HuH-7.5 (cell line): ENCODE data around the gene ZFYVE19.

ENCODE experiments used
- DNase-seq: peaks from one replicate; pipeline ENCODE4 v3.0.0; 2011; ENCODE audit warnings: low spot score

The ZFYVE19 gene

GRCh38 chr15:40775740-40776536 lies 31.0 kb upstream of the ZFYVE19 start:
- no peak for DNase-seq

DNA sequence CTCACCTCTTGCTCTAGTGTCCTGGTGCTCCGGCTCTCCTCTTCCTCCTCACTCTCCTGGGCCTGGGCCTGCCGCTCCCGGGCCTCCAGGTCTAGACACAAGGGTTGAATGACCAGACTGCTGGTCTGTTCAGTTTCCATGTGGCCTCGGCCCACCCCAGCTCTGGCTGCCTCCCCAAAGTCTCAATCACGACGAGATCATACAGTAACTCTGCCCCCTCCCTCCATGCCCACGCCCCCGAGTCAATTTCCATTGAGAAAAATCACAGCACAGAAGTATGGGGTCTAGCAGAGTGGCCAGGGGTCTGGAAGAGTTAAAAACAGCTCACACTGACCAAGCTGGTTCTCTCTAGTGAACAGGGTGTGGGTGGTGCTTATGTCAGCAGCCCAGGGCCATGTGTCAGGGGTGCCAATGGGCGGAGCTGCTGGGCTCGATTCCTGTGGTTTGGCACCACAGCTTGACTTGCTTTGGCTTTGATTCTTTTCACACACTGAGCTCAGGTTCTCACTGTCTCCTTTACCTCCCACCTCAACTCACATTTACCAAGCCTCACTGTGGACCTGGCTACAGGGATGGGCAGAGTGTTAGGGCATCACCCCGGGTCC lies 30.2 kb upstream of the ZFYVE19 start:
- no peak for DNase-seq

GRCh38 chr15:40782609-40783227 lies 24.2 kb upstream of the ZFYVE19 start:
- peak; percentile 49 for DNase-seq

DNA sequence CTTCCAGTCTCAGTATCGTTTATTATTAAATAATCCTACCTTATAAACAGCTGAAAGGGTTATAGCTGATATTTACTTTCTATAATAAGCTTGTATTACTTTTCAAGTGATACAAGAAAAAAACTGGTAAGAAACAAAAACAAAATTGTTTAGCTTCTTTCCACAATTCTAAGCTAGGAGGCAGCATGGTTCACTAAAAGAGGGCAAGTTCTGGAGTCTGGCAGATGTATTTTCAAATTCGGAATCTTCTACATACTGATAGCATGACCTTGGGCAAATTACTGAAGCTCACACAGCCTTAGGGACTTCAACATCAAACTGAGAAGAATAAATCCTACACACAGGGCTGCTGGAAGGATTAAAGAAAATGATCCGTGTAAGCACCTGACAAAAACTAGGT lies 21.7 kb upstream of the ZFYVE19 start:
- DNase-seq: no peak

DNA sequence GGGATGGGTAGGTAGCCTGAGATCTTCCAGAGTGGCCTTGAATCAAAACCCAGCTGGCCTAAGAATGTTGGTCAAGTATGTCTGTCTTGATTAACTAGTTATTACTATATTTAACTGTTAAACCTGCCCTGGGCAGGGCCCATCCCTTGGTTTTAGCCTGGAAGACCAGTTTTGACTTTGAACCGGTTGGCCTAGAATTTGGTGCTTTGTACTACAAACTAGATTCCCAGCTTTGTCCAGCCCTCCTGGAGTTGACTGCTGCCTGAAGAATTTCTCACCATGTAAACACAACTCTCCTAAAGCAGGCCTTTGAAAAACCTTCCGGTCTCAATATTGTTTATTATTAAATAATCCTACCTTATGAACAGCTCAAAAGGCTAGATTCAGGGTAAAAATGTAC lies 21.1 kb upstream of the ZFYVE19 start:
- DNase-seq: no peak

DNA sequence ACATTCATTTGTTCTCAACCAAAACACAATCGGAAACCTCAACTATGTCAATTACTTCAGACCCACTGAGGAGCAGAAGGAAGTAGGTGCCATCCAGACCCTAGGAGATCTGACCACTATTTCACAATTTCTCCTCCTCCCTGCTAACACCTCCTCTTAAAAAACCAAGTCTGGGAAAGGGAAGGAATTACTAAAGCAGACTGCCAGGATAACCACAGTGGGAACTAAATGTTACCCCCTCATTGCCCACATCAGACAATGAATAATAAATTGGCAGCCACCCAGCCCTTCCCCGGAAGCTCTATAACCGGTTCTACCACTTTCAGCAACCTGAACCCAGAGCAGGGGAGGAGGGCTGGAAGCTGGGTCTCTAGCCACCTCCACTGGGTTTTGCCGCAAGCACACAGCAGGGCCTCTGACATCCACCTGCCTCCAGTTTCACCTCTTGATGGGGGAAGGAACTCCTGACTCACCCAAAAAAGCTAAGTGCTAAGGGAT lies 19.5 kb upstream of the ZFYVE19 start:
- no peak for DNase-seq

DNA sequence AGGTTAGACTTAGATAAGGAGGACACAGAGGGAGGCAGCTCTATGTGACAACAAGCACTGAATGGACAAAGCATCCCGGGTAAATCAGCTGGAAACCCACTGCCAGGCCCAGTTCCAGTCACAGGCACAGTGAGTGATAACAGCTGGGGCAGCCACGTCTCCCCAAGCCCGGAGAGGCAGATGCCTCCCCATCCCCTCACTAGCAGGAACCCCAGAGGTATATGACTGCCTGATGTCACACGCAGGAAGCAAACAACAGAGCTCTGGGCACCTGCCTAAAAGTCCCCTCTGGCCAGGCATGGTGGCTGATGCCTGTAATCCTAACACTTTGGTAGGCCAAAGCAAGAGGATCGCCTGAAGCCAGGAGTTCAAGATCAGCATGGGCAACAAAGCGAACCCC lies 18.9 kb upstream of the ZFYVE19 start:
- DNase-seq: no peak

DNA sequence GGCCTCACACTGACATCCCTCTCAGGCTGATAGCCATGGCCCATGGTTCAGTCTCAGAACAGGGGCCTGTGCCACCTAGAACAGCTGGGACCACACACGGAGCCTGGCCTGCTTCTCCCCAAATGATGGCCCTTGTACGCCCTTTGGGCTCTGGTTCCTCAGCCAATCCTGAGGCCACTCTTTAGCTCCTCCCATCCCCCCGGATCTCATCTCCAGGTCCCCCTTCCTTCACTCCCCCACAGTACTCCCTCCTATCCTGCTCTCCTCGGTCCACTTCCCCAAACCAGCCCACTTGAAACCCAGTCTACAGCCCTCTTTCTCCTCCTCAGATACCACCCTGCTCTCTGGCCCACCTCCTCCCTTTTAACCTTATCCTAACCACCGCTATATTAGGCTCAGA lies 17.8 kb upstream of the ZFYVE19 start:
- no peak for DNase-seq

DNA sequence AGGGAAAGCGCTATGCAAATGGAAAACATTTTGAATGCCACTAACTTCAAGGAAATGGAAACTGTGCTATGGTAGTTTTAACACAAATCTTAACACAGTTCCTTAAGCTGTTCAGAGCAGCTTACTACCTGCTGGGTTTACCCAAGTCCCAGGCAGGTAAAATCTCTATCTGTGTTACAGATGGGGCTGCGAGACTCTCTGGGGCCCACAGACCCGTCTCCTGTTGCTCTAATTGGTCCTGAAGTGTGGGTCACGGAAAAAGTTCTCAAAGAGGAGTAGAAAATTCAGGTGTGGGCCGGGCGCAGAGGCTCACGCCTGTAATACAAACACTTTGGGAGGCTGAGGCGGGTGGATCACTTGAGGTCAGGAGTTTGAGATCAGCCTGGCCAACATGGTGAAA lies 16.9 kb upstream of the ZFYVE19 start:
- DNase-seq: no peak

- DNase-seq: no peak
Measured at GRCh38 chr15:40790718-40791117, 16.2 kb upstream of the ZFYVE19 start.

DNA sequence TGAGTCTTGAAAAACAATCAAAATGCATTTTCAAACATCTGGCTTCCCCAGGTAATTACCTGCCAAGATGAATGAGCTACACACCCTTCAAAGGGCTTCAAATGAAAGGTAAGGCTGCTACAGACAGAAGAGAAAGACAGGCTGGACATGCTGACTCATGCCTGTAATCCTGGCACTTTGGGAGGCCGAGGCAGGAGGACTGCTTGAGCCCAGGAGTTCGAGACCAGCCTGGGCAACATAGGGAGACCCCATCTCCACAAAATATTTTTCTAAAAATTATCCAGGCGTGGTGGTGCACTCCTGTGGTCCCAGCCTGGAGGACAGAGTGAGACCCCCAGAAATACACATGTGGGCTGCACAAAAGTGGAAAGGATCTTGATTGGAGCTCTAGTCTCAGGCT lies 14.5 kb upstream of the ZFYVE19 start:
- DNase-seq: no peak

- no peak for DNase-seq
Measured at GRCh38 chr15:40793216-40793989, 13.5 kb upstream of the ZFYVE19 start.

- DNase-seq: no peak
Measured at GRCh38 chr15:40796041-40796440, 10.8 kb upstream of the ZFYVE19 start.

- no peak for DNase-seq
Measured at GRCh38 chr15:40796512-40796911, 10.4 kb upstream of the ZFYVE19 start.

DNA sequence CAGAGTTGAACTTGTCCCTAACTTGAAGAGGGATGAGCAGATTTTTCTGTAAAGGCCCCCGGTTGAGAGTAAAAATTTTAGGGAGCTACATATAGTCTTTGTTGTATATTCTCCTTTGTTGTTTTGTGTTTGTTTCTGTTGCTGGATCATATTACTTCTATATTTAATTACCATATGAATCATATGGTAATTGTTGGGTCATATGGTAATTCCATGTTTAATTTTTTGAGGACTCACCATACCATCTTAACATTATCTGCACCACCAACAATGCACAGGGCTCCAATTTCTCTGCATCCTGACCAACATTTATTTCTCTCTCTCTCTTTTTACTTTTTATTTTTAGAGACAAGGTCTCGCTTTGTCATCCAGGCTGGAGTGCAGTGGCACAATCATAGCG lies 7.4 kb upstream of the ZFYVE19 start:
- DNase-seq: no peak

DNA sequence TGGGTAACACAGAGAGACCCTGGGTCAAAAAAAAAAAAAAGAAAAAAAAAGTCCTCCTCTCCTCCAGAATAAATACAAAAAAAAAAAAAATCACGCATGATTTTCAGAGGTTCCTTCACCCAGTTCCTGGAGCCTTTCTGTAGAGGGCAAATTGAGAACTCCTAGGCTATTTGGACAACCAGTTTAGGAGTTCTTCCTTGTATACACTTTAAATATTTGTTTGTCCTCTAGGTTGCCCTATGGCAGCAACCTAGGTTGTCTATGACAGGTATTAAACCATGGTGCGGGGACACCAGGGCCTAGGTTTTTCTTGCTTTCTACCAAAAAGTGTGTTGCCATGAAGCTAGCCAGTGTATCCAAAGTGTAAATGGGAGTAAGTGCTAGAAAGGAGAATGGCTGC lies 3.8 kb upstream of the ZFYVE19 start:
- no peak for DNase-seq

DNA sequence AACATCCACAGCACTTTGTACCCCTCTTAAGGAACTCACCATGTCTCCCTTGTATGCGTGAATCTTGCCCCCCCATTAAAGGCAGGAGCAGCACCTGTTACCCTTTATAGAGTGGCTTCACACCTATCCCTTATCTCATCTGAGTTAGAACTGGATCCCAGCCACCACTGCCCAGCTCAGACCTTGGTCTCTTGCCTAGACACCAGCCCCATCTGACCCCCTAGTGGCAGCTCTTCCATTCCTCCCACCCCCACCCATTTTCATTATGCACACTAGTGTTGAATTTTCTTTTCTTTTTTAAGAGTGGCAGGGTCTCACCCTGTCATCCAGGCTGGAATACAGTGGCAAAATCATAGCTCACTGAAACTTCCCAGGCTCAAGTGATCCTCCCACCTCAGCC lies 3.2 kb upstream of the ZFYVE19 start:
- DNase-seq: no peak

DNA sequence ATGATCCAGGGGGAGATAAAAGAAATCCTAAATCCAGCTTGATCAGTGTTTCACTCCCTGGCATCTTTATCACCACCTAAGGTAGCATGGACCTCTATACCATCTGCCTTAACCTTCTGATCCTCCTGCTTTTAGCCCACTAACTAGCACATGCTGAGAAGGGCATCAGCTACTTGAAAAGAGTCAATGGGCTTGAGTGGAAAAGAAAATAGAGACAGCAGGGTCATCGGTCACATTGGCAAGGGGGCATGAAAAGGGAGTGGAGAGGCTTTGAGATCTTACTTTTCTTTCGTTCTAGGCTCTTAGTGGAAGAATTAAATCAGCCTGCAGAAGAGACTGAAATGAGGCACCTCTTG lies 239 bp upstream of the ZFYVE19 start:
- no peak for DNase-seq

DNA sequence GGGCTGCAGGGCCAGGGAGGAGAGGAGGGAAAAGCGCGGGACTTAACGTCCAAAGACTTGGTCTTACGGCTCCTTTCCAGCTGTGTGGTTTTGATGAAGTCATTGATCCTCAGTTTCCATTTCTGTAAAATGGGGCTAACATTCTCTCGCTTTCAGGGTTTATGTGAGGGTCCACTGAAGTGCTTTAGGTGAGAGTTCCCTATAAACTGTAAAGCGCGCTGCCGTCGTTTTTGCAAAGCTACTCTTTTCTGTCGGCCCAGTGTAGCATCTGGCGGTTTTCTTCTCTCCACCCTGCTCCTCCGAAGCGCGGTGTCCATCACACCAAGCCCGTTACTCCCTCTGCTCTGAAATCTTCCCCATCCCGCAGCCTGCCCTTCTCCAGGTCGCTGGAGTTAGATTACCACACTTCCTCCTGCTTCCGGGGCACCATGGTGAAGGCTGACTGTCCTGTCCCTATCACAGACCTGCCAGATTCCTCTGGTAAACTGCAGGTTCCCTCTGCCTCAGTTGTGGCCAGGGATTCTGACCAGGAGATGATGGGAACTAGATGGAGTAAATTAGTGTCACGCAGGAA lies 1.1 kb downstream of the ZFYVE19 start:
- DNase-seq: no peak

- no peak for DNase-seq
Measured at GRCh38 chr15:40808861-40809450, 2.1 kb downstream of the ZFYVE19 start.

DNA sequence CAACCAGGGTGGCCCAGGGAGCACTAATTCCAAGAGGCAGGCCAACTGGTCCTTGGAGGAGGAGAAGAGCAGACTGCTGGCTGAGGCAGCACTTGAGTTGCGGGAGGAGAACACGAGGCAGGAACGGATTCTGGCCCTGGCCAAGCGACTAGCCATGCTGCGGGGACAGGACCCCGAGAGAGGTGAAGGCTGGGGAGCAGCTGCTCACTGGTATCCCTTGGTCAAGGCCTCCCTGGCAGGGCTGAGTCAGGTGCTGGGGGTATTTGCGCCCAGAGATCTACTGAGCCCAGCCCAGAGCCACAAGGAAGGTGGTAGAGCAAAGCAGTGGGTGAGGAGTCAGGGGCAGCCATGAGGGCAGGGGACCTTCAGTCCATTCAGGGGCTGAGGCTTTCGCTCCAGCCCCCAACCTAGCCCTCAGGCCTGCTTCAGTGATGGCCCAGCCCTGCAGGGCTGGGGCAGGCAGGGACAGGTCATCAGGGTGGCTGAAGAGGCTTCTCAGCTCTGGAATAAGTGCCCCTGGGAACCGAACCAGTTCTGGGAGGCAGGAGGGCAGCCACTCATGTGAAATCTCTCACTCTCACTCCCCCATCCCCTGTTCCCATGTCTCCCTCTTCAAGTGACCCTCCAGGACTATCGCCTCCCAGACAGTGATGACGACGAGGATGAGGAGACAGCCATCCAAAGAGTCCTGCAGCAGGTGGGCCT lies 6.0 kb downstream of the ZFYVE19 start:
- no peak for DNase-seq
